Measurements from ENCODE around the gene OR9Q1.

Gene OR9Q1

DNA sequence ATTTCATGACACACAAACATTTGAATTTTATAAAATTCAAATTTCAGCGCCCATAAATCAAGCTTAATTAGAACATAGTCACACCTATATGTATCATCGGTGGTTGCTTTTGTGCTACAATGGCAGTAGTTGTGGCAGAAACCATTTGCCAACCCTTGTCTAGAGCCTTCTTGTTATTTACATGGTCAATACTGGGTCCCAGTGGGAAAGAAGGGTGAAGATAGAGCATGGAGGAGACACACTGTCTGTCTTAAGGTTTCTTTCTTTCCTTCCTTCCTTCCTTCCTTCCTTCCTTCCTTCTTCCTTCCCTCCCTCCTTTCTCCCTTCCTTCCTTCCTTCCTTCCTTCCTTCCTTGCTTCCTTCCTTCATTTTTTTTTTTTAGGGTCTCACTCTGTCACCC lies 10.8 kb downstream of the OR9Q1 start:
- no peak for DNase-seq

- DNase-seq, result no peak
Observed at GRCh38 chr11:58039589-58039988, 15.9 kb downstream of the OR9Q1 start.

DNA sequence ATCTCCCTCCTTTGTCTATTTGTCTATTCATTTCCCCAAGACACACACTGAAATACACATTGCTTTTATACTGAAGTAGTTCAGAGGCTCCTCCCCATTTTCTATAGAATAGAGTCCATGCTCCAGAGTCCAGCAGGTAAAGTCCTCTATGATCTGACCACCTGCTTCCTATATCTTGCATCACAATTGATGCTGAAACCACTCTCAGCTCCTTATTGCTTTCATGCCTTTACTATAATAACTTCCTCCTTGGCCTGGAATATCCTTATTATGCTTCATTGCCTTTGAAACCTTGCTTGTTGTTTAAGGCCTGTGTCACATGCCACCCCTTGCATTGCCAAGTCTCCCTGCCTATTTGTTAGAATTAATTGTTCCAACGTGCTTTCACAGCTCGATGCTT lies 19.7 kb downstream of the OR9Q1 start:
- DNase-seq, result no peak

DNA sequence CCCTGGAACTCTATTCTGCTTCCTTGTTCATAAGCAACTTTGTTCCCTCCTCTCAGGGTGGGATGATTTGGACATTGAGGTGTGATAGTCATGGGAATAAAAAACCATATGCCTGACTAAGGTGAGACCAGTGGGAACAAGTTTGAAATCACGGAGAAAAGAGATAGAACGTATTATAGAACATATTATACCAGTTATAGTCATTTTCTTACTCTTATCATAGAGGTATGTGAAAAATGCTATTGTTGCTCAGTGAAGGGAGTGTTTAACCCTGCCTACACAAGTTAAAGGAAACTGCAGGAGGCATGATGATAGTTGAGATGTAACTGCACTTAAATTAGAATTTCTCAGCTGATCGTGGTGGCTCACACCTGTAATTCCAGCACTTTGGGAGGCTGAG lies 22.6 kb downstream of the OR9Q1 start:
- DNase-seq, result no peak

- no peak for DNase-seq
Observed at GRCh38 chr11:58047818-58048217, 24.1 kb downstream of the OR9Q1 start.

- no peak for DNase-seq
Observed at GRCh38 chr11:58055806-58056401, 32.2 kb downstream of the OR9Q1 start.

DNA sequence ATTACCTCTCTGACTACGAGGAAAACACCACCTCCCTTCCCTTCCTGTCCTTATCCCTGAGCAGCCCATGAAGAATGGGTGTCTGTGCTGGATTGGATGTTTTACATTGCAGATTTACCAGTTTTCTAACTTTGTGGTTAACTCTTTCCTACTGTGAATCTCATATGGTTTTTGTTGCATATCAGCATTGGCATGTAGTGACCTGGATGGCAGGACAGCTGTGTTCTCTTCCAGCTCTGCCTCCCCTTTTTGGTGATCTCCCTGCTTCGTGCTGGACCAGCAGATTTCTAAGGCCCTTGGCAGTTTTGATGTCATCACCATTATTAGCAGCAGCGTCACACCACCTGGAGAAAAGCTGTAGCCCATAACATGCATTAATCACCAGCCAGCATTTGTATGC lies 33.8 kb downstream of the OR9Q1 start:
- no peak for DNase-seq

- no peak for DNase-seq
Observed at GRCh38 chr11:58058276-58059006, 34.8 kb downstream of the OR9Q1 start.

DNA sequence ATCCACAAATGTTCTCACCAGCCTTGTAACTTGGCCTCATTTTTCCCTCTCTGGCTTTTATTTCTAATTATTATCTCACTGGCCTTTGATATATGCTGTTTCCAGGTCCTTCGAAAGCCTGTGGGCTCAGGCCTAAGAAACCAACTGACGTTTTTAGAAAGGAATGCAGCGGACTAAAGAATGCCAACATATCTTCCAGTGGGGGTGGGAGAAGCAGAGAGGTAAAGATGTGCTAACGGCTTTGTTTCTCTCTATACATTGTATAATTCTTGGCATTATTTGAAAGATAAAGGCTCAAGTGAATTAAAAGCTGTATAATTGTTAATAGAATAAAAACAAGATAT lies 35.3 kb downstream of the OR9Q1 start:
- DNase-seq, result no peak

DNA sequence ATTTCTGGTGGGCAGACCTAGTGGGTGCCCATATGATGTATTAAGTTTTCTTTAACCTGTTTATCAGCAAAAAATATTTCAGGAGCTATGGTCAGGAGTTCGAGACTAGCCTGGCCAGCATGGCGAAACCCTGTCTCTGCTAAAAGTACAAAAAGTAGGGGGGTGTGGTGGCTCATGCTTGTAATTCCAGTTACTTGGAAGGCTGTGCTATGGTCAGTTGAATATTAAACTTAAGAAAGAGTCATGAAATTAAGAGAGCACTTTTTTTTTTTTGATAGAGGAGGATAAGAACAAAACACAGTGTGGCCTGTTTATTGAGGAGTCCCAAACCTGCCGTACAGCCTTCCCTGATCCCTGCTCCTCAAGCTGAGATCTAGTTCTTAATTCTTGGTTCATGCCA lies 36.9 kb downstream of the OR9Q1 start:
- DNase-seq, result no peak

- DNase-seq, result no peak
Observed at GRCh38 chr11:58060939-58061672, 37.4 kb downstream of the OR9Q1 start.

DNA sequence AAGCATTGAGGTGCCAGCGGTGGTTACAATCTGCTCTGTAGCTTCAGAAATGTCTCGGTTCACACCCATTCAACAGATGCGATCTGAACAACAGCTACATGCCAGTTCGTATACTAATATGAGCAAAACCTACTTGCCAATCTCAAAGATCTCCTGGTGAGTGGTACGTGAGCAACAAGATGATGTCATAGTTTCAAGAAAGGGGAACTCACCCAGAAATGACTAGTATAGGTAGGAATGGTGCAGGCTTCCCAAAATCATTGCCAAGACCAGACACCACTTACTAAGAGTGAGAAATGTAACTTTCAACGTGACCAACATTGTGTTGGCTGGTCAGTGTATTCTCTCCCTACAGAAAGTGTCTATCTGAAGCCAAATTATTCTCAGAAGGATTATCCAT lies 38.1 kb downstream of the OR9Q1 start:
- no peak for DNase-seq

- DNase-seq, result no peak
Observed at GRCh38 chr11:58067685-58068084, 44.0 kb downstream of the OR9Q1 start.

GRCh38 chr11:58068655-58069054 lies 45.0 kb downstream of the OR9Q1 start:
- DNase-seq, result no peak

- no peak for DNase-seq
Observed at GRCh38 chr11:58070585-58070984, 46.9 kb downstream of the OR9Q1 start.

DNA sequence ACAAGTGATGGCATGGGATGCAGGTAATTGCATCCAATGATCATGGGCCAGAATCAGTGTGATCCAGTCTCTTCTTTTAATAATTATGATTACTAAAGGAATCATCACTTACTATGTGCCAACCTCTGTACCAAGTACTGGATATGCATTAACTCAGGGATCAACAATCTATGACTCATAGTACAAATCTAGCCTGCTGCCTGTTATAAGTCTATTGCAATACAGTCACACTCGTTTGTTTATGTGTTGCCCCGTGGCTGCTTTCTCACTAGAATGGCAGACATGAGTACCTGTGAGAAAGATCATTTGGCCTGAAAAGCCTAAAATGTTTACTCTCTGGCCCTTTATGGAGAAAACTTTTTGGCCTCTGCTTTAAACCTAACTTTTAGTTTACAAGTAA lies 52.1 kb downstream of the OR9Q1 start:
- no peak for DNase-seq

DNA sequence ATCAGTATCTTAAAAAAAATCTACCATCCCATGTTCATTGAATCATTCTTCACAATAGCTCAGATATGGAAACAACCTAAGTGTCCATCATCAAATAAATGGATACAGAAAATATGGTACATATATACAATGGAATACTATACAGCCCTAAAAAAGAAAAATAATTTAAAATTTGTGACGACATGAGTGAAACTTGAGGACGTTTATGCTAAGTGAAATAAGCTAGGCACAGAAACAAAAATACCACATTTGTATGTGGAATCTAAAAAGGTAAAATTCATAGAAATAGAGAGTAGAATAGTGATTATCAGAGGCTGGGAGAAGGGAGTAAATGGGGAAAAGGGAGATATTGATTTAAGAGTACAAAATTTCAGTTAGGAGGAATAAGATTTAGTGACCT lies 62.8 kb downstream of the OR9Q1 start:
- no peak for DNase-seq

- DNase-seq, result no peak
Observed at GRCh38 chr11:58097437-58097836, 73.8 kb downstream of the OR9Q1 start.

GRCh38 chr11:58121096-58121495 lies 97.4 kb downstream of the OR9Q1 start:
- no peak for DNase-seq

DNA sequence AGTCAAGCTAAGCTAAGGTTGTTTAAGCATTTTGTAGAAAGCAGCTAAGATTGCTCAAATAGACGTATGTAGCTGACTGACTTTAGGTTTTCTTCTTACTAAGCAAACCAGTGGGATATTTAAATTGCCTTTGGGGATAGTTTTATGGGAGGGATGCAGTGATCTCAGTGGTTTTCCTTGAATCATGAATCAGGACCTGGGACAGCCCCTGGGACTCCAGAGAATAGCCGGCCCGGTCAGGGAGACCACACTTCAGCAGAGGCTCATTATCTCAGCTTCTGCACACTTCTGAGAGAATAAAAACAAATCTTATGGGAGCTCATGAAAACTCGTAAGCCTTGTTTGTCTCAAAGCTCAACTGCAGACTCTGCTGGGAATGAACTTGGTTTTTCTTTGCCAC lies 101.8 kb downstream of the OR9Q1 start, which contains the start of gene OR9I1:
Gene OR9I1, minus strand, starts transcription at position 62 of the 400 bp plus-strand sequence. CDS start 6,086 bp downstream, outside the sequence.
- no peak for DNase-seq

DNA sequence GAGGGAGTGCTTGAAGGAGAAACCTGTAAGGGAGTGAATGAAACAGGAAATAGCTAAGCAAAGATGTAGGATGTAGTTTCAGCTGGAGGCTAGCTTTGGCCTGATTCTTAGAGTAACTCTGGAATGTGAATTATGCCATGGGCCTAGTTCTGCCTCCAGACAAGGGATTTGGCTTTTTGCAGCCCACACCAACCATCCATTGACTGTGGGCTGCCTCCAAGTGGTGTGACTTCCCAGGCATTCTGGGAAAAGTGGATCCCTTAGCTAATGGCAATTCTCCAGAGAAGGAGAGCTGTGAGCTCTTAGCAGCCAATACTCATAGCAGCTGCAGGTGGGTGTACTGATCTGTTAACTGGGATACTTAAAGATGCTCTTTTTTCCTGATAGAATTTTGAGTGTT lies 103.7 kb downstream of the OR9Q1 start:
- DNase-seq, result no peak

DNA sequence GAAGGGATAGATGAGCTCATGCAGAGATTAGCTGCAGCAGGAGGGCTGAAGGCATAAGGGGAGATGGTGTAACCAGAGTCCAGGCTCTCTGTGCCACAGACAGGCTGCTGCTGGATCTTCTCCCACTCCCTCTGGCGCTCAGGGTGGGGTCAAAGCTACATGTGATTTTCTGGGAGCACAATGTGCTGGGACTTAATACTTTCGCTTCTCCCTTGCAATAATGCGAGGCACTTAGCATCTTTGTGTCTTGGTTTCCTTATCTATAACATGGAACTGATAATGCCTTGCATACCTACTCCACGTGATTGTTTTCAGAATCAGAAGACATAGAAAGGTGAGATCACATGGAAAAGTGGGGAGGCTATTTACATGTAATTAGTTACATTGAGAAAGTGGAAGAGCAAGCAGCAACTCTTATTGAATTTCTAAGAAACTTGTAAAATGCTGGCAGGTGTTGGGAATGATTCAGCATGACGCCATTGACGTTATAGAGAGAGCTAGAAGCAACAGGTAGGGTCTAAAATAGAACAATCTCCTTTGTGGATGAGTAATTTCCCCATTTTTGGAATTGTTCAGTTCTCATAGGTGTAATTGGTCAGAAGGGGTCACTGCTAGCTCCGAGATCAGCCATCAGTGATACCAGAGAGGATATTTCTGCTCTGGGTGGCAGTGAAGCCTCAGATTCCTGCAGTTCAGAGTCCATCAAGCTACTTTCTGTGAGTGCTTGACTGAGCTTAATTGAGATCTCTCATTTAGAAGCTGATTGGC lies 109.8 kb downstream of the OR9Q1 start:
- no peak for DNase-seq

GRCh38 chr11:58134151-58134550 lies 110.5 kb downstream of the OR9Q1 start:
- no peak for DNase-seq

DNA sequence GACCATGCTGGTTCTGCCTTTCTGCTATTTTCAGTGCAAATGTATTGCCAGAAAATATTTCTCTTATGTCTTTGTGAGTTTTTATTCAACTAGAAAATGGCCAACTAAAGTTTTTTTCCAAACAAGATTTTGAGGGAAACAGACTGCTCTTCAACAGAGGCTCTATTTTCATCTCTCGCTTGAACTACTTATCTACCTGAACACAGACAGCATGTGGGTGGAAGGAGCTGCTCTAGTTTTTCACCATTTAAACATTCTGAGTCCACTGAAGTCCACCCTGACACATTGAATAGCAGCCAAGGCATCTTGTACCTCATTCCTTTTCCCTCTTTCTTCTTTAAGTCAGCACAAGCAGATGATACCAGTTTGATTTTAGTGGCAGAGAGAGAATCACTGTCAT lies 111.5 kb downstream of the OR9Q1 start:
- DNase-seq, result no peak
